Neural cell (in vitro differentiated cells): Measurements from ENCODE around the gene ENG. TPM values are rescaled to one million over a fixed set of nuclear protein-coding genes. Genes with fewer than 3 reads are reported as not detected.
"Not testable (repeated sequence)": the region's sequence is repeated elsewhere in the genome, so short reads cannot be mapped to it uniquely, and the experiment has no call there.

Experiments used
- H2AFZ ChIP-seq: fragments of 200-600, 300-800 bp; sonication (generic), shearing (Covaris generic); 2 replicates; pipeline ENCODE4 v1.6.0; 2014; ENCODE audit warnings: low read depth, mild to moderate bottlenecking, antibody characterized with exemption, low read length, moderate library complexity
- H3F3A ChIP-seq: fragments of 200-600 bp; shearing (Covaris generic); 2 replicates; pipeline ENCODE4 v1.6.1; 2016; ENCODE audit warnings: mild to moderate bottlenecking, moderate library complexity, mixed read lengths, antibody characterized with exemption, low read length; ENCODE audit not compliant: insufficient read depth, poor library complexity, severe bottlenecking
- H3K27ac ChIP-seq: fragments of 200-600, 300-800 bp; sonication (generic), shearing (Covaris generic); 2 replicates; pipeline ENCODE4 v1.5.1; 2014; ENCODE audit warnings: mild to moderate bottlenecking, low read length, moderate library complexity
- H3K27me3 ChIP-seq: fragments of 300-800, 200-600 bp; sonication (generic), shearing (Covaris generic); 2 replicates; pipeline ENCODE4 v1.6.0; 2014; ENCODE audit warnings: mild to moderate bottlenecking, low read depth, low read length, moderate library complexity; ENCODE audit not compliant: insufficient read depth
- H3K36me3 ChIP-seq: fragments of 300-800, 200-600 bp; sonication (generic), shearing (Covaris generic); 2 replicates; pipeline ENCODE4 v1.5.1; 2014; ENCODE audit warnings: mild to moderate bottlenecking, antibody characterized with exemption, low read length, moderate library complexity; ENCODE audit not compliant: insufficient read depth
- H3K4me2 ChIP-seq: fragments of 300-800, 200-600 bp; sonication (generic), shearing (Covaris generic); 2 replicates; pipeline ENCODE4 v1.6.0; 2014; ENCODE audit warnings: mild to moderate bottlenecking, low read length
- H3K4me3 ChIP-seq: fragments of 300-800, 200-600 bp; sonication (generic), shearing (Covaris generic); 2 replicates; pipeline ENCODE4 v1.5.1; 2014; ENCODE audit warnings: mild to moderate bottlenecking, low read length, moderate library complexity
- H3K79me2 ChIP-seq: fragments of 200-600 bp; shearing (Covaris generic); replicated peaks from 2 replicates; pipeline ENCODE4 v1.6.0; 2014; ENCODE audit warnings: mild to moderate bottlenecking, low read length, moderate library complexity; ENCODE audit not compliant: insufficient read depth
- H3K9ac ChIP-seq: fragments of 300-800, 200-600 bp; sonication (generic), shearing (Covaris generic); 2 replicates; pipeline ENCODE4 v1.6.1; 2016; ENCODE audit warnings: mild to moderate bottlenecking, low read length, mixed read lengths
- H3K9me2 ChIP-seq: fragments of 200-600 bp; shearing (Covaris generic); 2 replicates; pipeline ENCODE4 v1.6.1; 2016; ENCODE audit warnings: mild to moderate bottlenecking, low read length, mixed read lengths; ENCODE audit not compliant: insufficient read depth
- H3K9me3 ChIP-seq: fragments of 200-600, 300-800 bp; sonication (generic), shearing (Covaris generic); 2 replicates; pipeline ENCODE4 v1.6.1; 2016; ENCODE audit warnings: mild to moderate bottlenecking, mixed run types, low read length, moderate library complexity, mixed read lengths
- H4K20me1 ChIP-seq: fragments of 200-600 bp; shearing (Covaris generic); 2 replicates; pipeline ENCODE4 v1.6.1; 2016; ENCODE audit warnings: mild to moderate bottlenecking, mixed run types; ENCODE audit not compliant: insufficient read depth
- EP300 ChIP-seq: fragments of 450-650 bp; conservative IDR thresholded peaks from 2 replicates; pipeline ENCODE4 v1.6.1; 2014; ENCODE audit warnings: antibody characterized with exemption, mild to moderate bottlenecking, moderate library complexity; ENCODE audit not compliant: poor library complexity, severe bottlenecking
- EZH2 ChIP-seq: fragments of 200-600, 300-800 bp; shearing (Covaris generic), sonication (generic); IDR thresholded peaks from 2 replicates; pipeline ENCODE4 v1.6.1; 2014; ENCODE audit warnings: antibody characterized with exemption, low read length, borderline replicate concordance, mild to moderate bottlenecking; ENCODE audit not compliant: insufficient read depth, poor library complexity, severe bottlenecking
- MXI1 ChIP-seq: fragments of 450-650 bp; conservative IDR thresholded peaks from 2 replicates; pipeline ENCODE4 v1.6.1; 2014; ENCODE audit warnings: antibody characterized with exemption, mild to moderate bottlenecking; ENCODE audit not compliant: poor library complexity, severe bottlenecking
- POLR2AphosphoS5 ChIP-seq: IDR thresholded peaks from 2 replicates; pipeline ENCODE4 v1.6.1; 2012
- RAD21 ChIP-seq: fragments of 450-650 bp; conservative IDR thresholded peaks from 2 replicates; pipeline ENCODE4 v1.6.1; 2014; ENCODE audit warnings: antibody characterized with exemption, mild to moderate bottlenecking, moderate library complexity
- SMC3 ChIP-seq: fragments of 450-650 bp; conservative IDR thresholded peaks from 2 replicates; pipeline ENCODE4 v1.6.1; 2014; ENCODE audit warnings: antibody characterized with exemption, mild to moderate bottlenecking, moderate library complexity; ENCODE audit not compliant: poor library complexity
- TAF1 ChIP-seq: IDR thresholded peaks from 2 replicates; pipeline ENCODE4 v1.6.1; 2012; ENCODE audit warnings: low read depth
- polyA plus RNA-seq: library from polyadenylated mRNA; depleted of rRNA; stranded (reverse); fragments of >200 nt; gene quantifications from 2 replicates; pipeline ENCODE4 v1.2.3, GENCODE V29; 2014
- TF ChIP-seq, protein P1 (sequence below): IDR thresholded peaks from 2 replicates; pipeline ENCODE4 v1.6.1; 2012; ENCODE audit warnings: borderline replicate concordance
- TF ChIP-seq, protein P2 (sequence below): fragments of 450-650 bp; IDR thresholded peaks from 2 replicates; pipeline ENCODE4 v1.5.1; 2014; ENCODE audit warnings: antibody characterized with exemption, mild to moderate bottlenecking, moderate library complexity; ENCODE audit not compliant: poor library complexity, severe bottlenecking

The ENG gene
- polyA plus RNA-seq, 1 donor from 2014 or later = not detected

DNA sequence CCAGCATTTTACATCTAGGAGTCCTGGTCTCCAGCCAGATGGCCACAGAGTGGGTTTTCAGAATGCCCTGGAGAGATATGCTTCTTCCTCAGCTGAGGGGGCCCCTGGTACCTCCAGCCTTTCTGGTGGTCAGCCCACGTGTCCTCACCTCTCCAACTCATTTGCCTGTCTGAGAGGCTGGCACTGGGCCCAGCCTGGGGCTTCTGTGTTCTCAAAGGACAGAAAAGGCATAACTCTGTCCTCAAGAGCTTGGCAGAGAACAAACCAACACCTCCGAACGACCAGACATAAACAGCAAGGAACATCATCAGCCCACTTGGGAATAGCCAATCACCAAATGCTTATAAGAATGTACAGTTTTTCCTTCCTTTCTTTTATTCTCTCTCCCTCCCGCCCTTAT lies 17.1 kb downstream of the ENG start:
- no peaks in the 10 kb centered on the region for H4K20me1 ChIP-seq
- H3K4me3 ChIP-seq = no peak overlapping the region
- H3K9me2 ChIP-seq = no peaks in the 10 kb centered on the region
- H3K9ac ChIP-seq = no peak overlapping the region
- H3K27me3 ChIP-seq = no peaks in the 10 kb centered on the region
- H3K36me3 ChIP-seq = no peaks in the 10 kb centered on the region
- no peak overlapping the region for H3K4me2 ChIP-seq
- H3K27ac ChIP-seq = no peak overlapping the region
- H3K79me2 ChIP-seq = no peaks in the 10 kb centered on the region
- no peak overlapping the region for H2AFZ ChIP-seq
- TF ChIP-seq, protein P1, sequence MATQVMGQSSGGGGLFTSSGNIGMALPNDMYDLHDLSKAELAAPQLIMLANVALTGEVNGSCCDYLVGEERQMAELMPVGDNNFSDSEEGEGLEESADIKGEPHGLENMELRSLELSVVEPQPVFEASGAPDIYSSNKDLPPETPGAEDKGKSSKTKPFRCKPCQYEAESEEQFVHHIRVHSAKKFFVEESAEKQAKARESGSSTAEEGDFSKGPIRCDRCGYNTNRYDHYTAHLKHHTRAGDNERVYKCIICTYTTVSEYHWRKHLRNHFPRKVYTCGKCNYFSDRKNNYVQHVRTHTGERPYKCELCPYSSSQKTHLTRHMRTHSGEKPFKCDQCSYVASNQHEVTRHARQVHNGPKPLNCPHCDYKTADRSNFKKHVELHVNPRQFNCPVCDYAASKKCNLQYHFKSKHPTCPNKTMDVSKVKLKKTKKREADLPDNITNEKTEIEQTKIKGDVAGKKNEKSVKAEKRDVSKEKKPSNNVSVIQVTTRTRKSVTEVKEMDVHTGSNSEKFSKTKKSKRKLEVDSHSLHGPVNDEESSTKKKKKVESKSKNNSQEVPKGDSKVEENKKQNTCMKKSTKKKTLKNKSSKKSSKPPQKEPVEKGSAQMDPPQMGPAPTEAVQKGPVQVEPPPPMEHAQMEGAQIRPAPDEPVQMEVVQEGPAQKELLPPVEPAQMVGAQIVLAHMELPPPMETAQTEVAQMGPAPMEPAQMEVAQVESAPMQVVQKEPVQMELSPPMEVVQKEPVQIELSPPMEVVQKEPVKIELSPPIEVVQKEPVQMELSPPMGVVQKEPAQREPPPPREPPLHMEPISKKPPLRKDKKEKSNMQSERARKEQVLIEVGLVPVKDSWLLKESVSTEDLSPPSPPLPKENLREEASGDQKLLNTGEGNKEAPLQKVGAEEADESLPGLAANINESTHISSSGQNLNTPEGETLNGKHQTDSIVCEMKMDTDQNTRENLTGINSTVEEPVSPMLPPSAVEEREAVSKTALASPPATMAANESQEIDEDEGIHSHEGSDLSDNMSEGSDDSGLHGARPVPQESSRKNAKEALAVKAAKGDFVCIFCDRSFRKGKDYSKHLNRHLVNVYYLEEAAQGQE = no peak
- TF ChIP-seq EP300 = no peak
- TF ChIP-seq TAF1 = no peak
- TF ChIP-seq RAD21 = no peak
- no peak for TF ChIP-seq POLR2AphosphoS5
- TF ChIP-seq SMC3 = no peak
- no peak for TF ChIP-seq MXI1
- TF ChIP-seq, protein P2, sequence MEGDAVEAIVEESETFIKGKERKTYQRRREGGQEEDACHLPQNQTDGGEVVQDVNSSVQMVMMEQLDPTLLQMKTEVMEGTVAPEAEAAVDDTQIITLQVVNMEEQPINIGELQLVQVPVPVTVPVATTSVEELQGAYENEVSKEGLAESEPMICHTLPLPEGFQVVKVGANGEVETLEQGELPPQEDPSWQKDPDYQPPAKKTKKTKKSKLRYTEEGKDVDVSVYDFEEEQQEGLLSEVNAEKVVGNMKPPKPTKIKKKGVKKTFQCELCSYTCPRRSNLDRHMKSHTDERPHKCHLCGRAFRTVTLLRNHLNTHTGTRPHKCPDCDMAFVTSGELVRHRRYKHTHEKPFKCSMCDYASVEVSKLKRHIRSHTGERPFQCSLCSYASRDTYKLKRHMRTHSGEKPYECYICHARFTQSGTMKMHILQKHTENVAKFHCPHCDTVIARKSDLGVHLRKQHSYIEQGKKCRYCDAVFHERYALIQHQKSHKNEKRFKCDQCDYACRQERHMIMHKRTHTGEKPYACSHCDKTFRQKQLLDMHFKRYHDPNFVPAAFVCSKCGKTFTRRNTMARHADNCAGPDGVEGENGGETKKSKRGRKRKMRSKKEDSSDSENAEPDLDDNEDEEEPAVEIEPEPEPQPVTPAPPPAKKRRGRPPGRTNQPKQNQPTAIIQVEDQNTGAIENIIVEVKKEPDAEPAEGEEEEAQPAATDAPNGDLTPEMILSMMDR = no peak
- no peak for TF ChIP-seq EZH2
- H3K9me3 ChIP-seq = no peaks in the 10 kb centered on the region
- no peaks in the 10 kb centered on the region for H3F3A ChIP-seq

DNA sequence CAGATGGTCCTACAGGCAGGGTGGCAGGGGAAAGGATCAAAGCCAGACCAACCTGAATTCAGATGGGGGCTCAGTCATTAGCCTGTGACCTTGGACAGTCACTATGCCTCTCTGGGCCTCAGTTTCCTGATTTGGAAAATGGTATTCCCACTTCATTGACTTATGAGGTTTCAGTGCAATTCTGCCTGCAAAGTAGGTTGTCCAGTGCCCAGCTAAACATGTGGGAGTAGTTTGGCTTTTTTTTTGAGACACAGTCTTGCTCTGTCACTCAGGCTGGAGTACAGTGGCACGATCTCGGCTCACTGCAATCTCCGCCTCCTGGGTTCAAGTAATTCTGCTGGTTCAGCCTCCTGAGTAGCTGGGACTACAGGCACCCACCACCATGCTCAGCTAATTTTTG lies 17.9 kb downstream of the ENG start:
- H3K27ac ChIP-seq, H3K9me2 ChIP-seq, H3K4me3 ChIP-seq, H3K27me3 ChIP-seq, H4K20me1 ChIP-seq, H3K9me3 ChIP-seq, H3K4me2 ChIP-seq, H2AFZ ChIP-seq, H3F3A ChIP-seq, H3K36me3 ChIP-seq, H3K9ac ChIP-seq, H3K79me2 ChIP-seq: not testable (repeated sequence)

DNA sequence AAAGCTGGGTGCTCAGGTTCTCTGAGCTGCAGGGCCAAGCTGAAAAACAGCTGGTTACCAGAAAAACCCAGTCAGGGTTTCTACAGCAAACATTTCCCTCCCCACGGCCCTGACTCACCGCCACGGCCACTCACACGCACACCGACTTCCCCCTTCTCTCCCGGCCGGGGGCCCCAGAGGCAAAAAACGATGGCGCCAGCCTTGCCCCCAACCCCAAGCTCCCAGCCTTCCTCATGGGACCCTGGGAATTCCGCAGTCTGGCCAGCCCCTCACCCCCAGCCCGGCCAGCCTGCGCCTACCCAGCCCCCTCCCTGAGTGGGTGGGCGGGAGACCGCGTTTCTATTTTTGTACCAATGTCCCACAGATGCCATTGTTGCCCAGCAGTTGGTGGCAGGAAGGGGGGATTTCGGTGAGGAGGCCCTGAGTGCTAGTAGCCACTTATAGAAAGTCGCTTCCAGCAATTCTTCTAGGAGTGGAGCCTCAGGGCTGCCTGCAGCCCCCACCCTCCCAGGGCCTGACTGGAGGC lies 18.4 kb downstream of the ENG start:
- no peaks in the 10 kb centered on the region for H3K36me3 ChIP-seq
- H4K20me1 ChIP-seq = no peaks in the 10 kb centered on the region
- TF ChIP-seq POLR2AphosphoS5 = no peak
- TF ChIP-seq, protein P2 = no peak
- TF ChIP-seq, protein P1 = no peak
- TF ChIP-seq SMC3 = no peak
- no peak for TF ChIP-seq TAF1
- no peak for TF ChIP-seq EZH2
- no peak for TF ChIP-seq RAD21
- no peak for TF ChIP-seq EP300
- TF ChIP-seq MXI1 = no peak
- H3K4me2 ChIP-seq = no peak overlapping the region
- no peak overlapping the region for H3K9ac ChIP-seq
- no peak overlapping the region for H3K27ac ChIP-seq
- H3K4me3 ChIP-seq = no peak overlapping the region
- no peaks in the 10 kb centered on the region for H3K9me3 ChIP-seq
- H2AFZ ChIP-seq = no peak overlapping the region
- H3K79me2 ChIP-seq = no peaks in the 10 kb centered on the region
- H3K27me3 ChIP-seq = no peaks in the 10 kb centered on the region
- no peaks in the 10 kb centered on the region for H3K9me2 ChIP-seq
- no peaks in the 10 kb centered on the region for H3F3A ChIP-seq
